ENCODE data around the gene ACOX1. TPM values are rescaled to one million over a fixed set of nuclear protein-coding genes. Genes with fewer than 3 reads are reported as not detected.

ACOX1 gene
- total and polyA plus RNA-seq, 2 experiments from 2014 or later, result 21.3 to 43.0 TPM

GRCh38 chr17:75897160-75898019, 81.6 kb downstream of the ACOX1 start:
- no peak for DNase-seq (ENCODE audit: low read depth in 1 of 2, low spot score in 1 of 2)
- H3K4me1 ChIP-seq (ENCODE audit: low read depth), result peaks cover 8% of the 10 kb centered on the region
- no peaks in the 10 kb centered on the region for H3K9me3 ChIP-seq (ENCODE audit: low read depth)
- no peak for TF ChIP-seq CTCF (IDR thresholded peaks at IDR 0.05; ENCODE audit: low read depth, low read length)
- H3K27ac ChIP-seq, result peak overlapping the region; percentile 86
- H3K4me3 ChIP-seq, result peak overlapping the region; percentile 79
- H3K36me3 ChIP-seq, result peaks cover 28% of the 10 kb centered on the region
- H3K27me3 ChIP-seq, result no peaks in the 10 kb centered on the region

GRCh38 chr17:75896415-75897159, 82.4 kb downstream of the ACOX1 start, which contains the start of gene TRIM65:
Gene TRIM65, minus strand, starts transcription at chr17:75896951. Its CDS starts 14 bp downstream, at chr17:75896937.
- Histone ChIP-seq H3K27ac (peak within 1 kb of the TSS; percentile 86), H3K36me3 (peaks cover 27% of the 10 kb centered on the region), H3K4me3 (peak within 1 kb of the TSS; percentile 79), H3K4me1 (ENCODE audit: low read depth) (peaks cover 8% of the 10 kb centered on the region), H3K9me3 (ENCODE audit: low read depth) (no peaks in the 10 kb centered on the region), H3K27me3 (no peaks in the 10 kb centered on the region)
- DNase-seq (ENCODE audit: low read depth in 1 of 2, low spot score in 1 of 2), result peak; percentile 82 to 85
- TF ChIP-seq CTCF (IDR thresholded peaks at IDR 0.05; ENCODE audit: low read depth, low read length), result peak; percentile 25

GRCh38 chr17:75895370-75896155, 83.4 kb downstream of the ACOX1 start:
- no peaks in the 10 kb centered on the region for H3K27me3 ChIP-seq
- peaks cover 8% of the 10 kb centered on the region for H3K4me1 ChIP-seq (ENCODE audit: low read depth)
- no peak overlapping the region for H3K27ac ChIP-seq
- H3K4me3 ChIP-seq, result peak overlapping the region; percentile 79
- H3K36me3 ChIP-seq, result peaks cover 19% of the 10 kb centered on the region
- TF ChIP-seq CTCF (IDR thresholded peaks at IDR 0.05; ENCODE audit: low read depth, low read length), result peak; percentile 30
- peak in 1 of 2 donors; percentile 28 for DNase-seq (ENCODE audit: low read depth in 1 of 2, low spot score in 1 of 2)
- H3K9me3 ChIP-seq (ENCODE audit: low read depth), result no peaks in the 10 kb centered on the region

- Histone ChIP-seq H3K27ac (no peak overlapping the region), H3K4me1 (ENCODE audit: low read depth) (peaks cover 8% of the 10 kb centered on the region), H3K36me3 (peaks cover 10% of the 10 kb centered on the region), H3K4me3 (no peak overlapping the region), H3K27me3 (no peaks in the 10 kb centered on the region), H3K9me3 (ENCODE audit: low read depth) (no peaks in the 10 kb centered on the region)
- no peak for DNase-seq (ENCODE audit: low read depth in 1 of 2, low spot score in 1 of 2)
- no peak for TF ChIP-seq CTCF (IDR thresholded peaks at IDR 0.05; ENCODE audit: low read depth, low read length)
Measured at GRCh38 chr17:75894049-75894733, 84.8 kb downstream of the ACOX1 start.

Measured in cardiac muscle cell (in vitro differentiated cells and primary cell).